Measurements from ENCODE around the gene PI4K2B.
"Not testable (repeated sequence)": the region's sequence is repeated elsewhere in the genome, so short reads cannot be mapped to it uniquely, and the experiment has no call there.

GRCh38 chr4:25328463-25328862 lies 94.6 kb downstream of the PI4K2B start:
- TF ChIP-seq REST (tag by site-specific recombination; IDR thresholded peaks at IDR 0.05); CTCF (tag by site-specific recombination; IDR thresholded peaks at IDR 0.05); ZNF416 (tag by site-specific recombination; IDR thresholded peaks at IDR 0.05); MZF1 (tag by site-specific recombination; IDR thresholded peaks at IDR 0.05; ENCODE audit: borderline replicate concordance); MEIS1 (CRISPR knock-in tag; IDR thresholded peaks at IDR 0.05; ENCODE audit: borderline replicate concordance); ZNF596 (tag by site-specific recombination; IDR thresholded peaks at IDR 0.05); PBX3 (CRISPR knock-in tag; IDR thresholded peaks at IDR 0.05); ZEB2 (tag by site-specific recombination; IDR thresholded peaks at IDR 0.05): not testable (repeated sequence)

Measured in HEK293 (cell line).